Measurements from ENCODE around the gene HOXD12.
A peak's percentile ranks its signal among the peaks of the same experiment; 100 is the strongest.

Gene HOXD12

GRCh38 chr2:176097820-176098365, 1.7 kb upstream of the HOXD12 start:
- Histone ChIP-seq H3K4me1 (ENCODE audit: insufficient read depth, low read length) (peaks cover 15% of the 10 kb centered on the region; the same call in 1 of the 2 replicates), H3K9ac (ENCODE audit: low read depth, low read length) (no peak overlapping the region), H3K4me3 (ENCODE audit: low read length) (peak overlapping the region; percentile 11; the same call in 1 of the 2 replicates), H3K36me3 (ENCODE audit: insufficient read depth, low read depth, low read length) (no peaks in the 10 kb centered on the region), H3K27ac (ENCODE audit: low read length) (no peak overlapping the region), H3K27me3 (ENCODE audit: insufficient read depth, low read length) (peaks cover 100% of the 10 kb centered on the region), H3K9me3 (ENCODE audit: insufficient read depth, low read depth, low read length) (peaks cover 18% of the 10 kb centered on the region)

DNA sequence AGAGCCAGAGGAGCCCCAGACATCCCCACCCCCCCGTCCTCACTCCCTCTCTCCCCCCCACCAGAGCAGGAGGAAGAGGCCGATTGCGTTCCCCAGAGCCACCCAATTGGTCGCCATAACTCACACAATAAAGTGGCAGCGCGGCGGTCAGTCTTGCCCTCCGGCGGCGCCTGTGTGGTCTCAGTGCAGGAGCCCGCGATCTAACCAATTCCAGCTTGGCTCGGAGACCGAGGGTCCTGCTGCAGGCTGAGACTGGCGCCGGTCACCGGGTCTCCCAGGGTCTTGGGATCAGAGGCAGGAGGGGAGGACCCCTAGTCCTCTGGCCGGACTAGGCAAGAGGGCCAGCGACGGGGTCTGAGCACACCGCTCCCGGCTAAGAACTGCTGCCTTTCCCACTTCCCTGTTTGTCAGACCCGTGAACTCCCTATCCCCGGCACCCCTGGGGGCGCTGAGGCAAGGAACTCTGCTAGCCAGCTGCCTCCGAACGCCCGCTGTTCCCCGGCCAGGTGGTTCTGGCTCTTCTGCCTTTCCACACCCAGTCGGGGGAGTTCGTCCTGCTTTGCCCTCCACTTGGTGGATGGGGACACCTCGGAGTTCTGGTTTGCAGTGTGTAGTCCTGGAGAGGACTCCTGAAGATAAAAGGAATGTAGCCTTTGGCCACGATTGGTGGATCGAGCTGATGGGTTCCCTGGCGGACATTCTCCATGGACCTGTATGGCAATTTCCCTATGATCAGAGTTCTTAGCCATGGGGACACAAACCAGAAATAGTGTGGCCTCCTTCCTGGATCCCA, 1.0 kb upstream of the HOXD12 start:
- Histone ChIP-seq H3K36me3 (ENCODE audit: insufficient read depth, low read depth, low read length) (no peaks in the 10 kb centered on the region), H3K27ac (ENCODE audit: low read length) (no peak overlapping the region), H3K27me3 (ENCODE audit: insufficient read depth, low read length) (peaks cover 100% of the 10 kb centered on the region), H3K9me3 (ENCODE audit: insufficient read depth, low read depth, low read length) (peaks cover 15% of the 10 kb centered on the region), H3K4me1 (ENCODE audit: insufficient read depth, low read length) (peaks cover 14% of the 10 kb centered on the region; the same call in 1 of the 2 replicates), H3K4me3 (ENCODE audit: low read length) (peak overlapping the region; percentile 11; the same call in 1 of the 2 replicates), H3K9ac (ENCODE audit: low read depth, low read length) (no peak overlapping the region)

- Histone ChIP-seq H3K27me3 (ENCODE audit: insufficient read depth, low read length) (peaks cover 100% of the 10 kb centered on the region), H3K9me3 (ENCODE audit: insufficient read depth, low read depth, low read length) (peaks cover 12% of the 10 kb centered on the region; the same call in 1 of the 2 replicates), H3K27ac (ENCODE audit: low read length) (no peak overlapping the region), H3K36me3 (ENCODE audit: insufficient read depth, low read depth, low read length) (no peaks in the 10 kb centered on the region), H3K4me1 (ENCODE audit: insufficient read depth, low read length) (peaks cover 13% of the 10 kb centered on the region; the same call in 1 of the 2 replicates), H3K4me3 (ENCODE audit: low read length) (no peak overlapping the region), H3K9ac (ENCODE audit: low read depth, low read length) (no peak overlapping the region)
These were observed 352 bp upstream of the HOXD12 start for GRCh38 chr2:176099159-176099727.

GRCh38 chr2:176100547-176101140, 1.0 kb downstream of the HOXD12 start:
- Histone ChIP-seq H3K4me3 (ENCODE audit: low read length) (no peak overlapping the region), H3K9ac (ENCODE audit: low read depth, low read length) (no peak overlapping the region), H3K36me3 (ENCODE audit: insufficient read depth, low read depth, low read length) (no peaks in the 10 kb centered on the region), H3K27me3 (ENCODE audit: insufficient read depth, low read length) (peaks cover 100% of the 10 kb centered on the region), H3K9me3 (ENCODE audit: insufficient read depth, low read depth, low read length) (peaks cover 12% of the 10 kb centered on the region; the same call in 1 of the 2 replicates), H3K4me1 (ENCODE audit: insufficient read depth, low read length) (peaks cover 13% of the 10 kb centered on the region; the same call in 1 of the 2 replicates), H3K27ac (ENCODE audit: low read length) (no peak overlapping the region)

DNA sequence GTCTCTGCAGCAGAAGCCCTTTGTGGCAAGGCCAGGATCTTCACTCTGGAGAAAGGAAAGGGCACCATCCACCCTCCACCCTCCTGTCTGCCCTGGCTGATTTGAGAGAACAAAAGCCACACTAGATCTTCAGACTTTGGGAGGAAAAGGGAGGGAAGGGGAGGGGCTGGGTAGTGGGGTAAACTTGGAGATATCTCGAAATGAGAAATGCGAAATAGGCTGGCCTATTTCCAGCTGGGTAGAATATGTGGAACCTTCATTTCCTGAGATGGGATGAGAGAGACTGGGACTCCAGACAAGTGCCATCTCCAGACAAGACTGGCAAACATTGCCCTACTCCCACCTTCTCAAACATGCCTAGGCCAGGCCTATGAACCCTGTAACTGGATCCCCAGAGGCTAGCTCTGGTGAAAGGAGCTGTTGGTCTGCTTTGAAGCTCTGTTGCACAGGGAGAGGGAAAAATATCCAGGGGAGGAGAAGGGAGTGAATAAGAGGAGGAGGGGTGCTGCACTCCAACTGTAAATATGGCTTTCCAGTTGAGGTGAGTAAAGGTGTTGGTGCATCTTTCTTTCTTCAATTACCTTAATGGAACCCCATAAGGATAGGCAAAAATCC, 1.7 kb downstream of the HOXD12 start:
- Histone ChIP-seq H3K36me3 (ENCODE audit: insufficient read depth, low read depth, low read length) (no peaks in the 10 kb centered on the region), H3K9ac (ENCODE audit: low read depth, low read length) (no peak overlapping the region), H3K4me3 (ENCODE audit: low read length) (no peak overlapping the region), H3K9me3 (ENCODE audit: insufficient read depth, low read depth, low read length) (peaks cover 12% of the 10 kb centered on the region; the same call in 1 of the 2 replicates), H3K4me1 (ENCODE audit: insufficient read depth, low read length) (peaks cover 11% of the 10 kb centered on the region; the same call in 1 of the 2 replicates), H3K27me3 (ENCODE audit: insufficient read depth, low read length) (peaks cover 100% of the 10 kb centered on the region), H3K27ac (ENCODE audit: low read length) (no peak overlapping the region)

GRCh38 chr2:176101842-176102241, 2.2 kb downstream of the HOXD12 start:
- no peak overlapping the region for H3K27ac ChIP-seq (ENCODE audit: low read length)
- H3K36me3 ChIP-seq (ENCODE audit: insufficient read depth, low read depth, low read length) = no peaks in the 10 kb centered on the region
- peaks cover 12% of the 10 kb centered on the region; the same call in 1 of the 2 replicates for H3K9me3 ChIP-seq (ENCODE audit: insufficient read depth, low read depth, low read length)
- peaks cover 100% of the 10 kb centered on the region for H3K27me3 ChIP-seq (ENCODE audit: insufficient read depth, low read length)
- no peak overlapping the region for H3K9ac ChIP-seq (ENCODE audit: low read depth, low read length)
- peaks cover 6% of the 10 kb centered on the region; the same call in 1 of the 2 replicates for H3K4me1 ChIP-seq (ENCODE audit: insufficient read depth, low read length)
- H3K4me3 ChIP-seq (ENCODE audit: low read length) = no peak overlapping the region

GRCh38 chr2:176102309-176102866, 2.8 kb downstream of the HOXD12 start:
- no peak overlapping the region for H3K4me3 ChIP-seq (ENCODE audit: low read length)
- no peak overlapping the region for H3K27ac ChIP-seq (ENCODE audit: low read length)
- H3K27me3 ChIP-seq (ENCODE audit: insufficient read depth, low read length) = peaks cover 100% of the 10 kb centered on the region
- peaks cover 12% of the 10 kb centered on the region; the same call in 1 of the 2 replicates for H3K9me3 ChIP-seq (ENCODE audit: insufficient read depth, low read depth, low read length)
- H3K9ac ChIP-seq (ENCODE audit: low read depth, low read length) = no peak overlapping the region
- peaks cover 5% of the 10 kb centered on the region; the same call in 1 of the 2 replicates for H3K4me1 ChIP-seq (ENCODE audit: insufficient read depth, low read length)
- H3K36me3 ChIP-seq (ENCODE audit: insufficient read depth, low read depth, low read length) = no peaks in the 10 kb centered on the region

DNA sequence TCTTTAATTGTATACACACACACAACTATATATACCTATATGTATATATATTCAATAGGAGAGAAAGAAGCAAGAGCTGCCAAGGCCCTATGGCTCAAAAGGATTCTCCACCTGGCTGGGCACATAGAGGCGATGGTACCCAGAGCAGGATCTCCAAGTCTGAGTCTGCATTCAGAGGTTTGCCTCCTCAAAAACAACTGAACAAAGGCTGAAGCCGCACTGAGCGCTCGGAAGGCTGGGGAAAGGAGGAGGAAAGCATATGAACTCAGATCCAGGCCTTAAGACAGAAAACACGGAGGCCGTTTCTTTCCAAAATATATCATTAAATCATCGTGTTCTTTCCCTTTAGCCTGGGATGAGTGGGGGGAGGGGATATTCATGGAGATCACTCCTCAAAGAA, 3.6 kb downstream of the HOXD12 start:
- no peaks in the 10 kb centered on the region; the same call in 1 of the 2 replicates for H3K4me1 ChIP-seq (ENCODE audit: insufficient read depth, low read length)
- H3K27me3 ChIP-seq (ENCODE audit: insufficient read depth, low read length) = peaks cover 100% of the 10 kb centered on the region

DNA sequence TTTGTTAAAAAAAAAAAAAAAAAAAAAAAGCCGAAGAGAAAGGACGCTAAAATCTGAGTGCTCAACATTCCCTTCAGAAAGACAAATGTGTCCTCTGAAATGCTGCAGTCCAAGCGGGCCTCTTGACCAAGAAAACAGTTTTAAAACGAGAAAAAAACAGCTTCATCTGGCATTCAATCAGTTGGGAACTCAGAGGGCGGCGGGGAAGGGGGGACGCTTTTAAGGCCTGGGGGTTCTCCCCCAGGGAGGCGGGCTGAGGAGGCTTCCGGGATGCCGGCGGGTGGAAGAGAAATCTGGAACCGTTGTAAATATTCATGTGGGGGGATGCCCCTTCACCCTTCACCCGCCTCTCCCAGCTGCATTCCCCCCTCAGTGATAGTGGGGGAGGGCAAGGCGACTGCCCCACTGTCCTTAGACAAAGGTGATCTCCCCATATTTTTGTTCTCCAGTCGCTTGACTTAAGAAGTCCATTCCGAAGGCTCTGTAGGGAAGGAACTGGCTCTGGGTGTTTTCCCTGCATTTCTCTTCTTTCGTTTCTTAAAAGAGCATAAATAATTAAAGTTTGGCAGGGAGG, 4.2 kb downstream of the HOXD12 start:
- Histone ChIP-seq H3K4me1 (ENCODE audit: insufficient read depth, low read length) (no peaks in the 10 kb centered on the region), H3K27me3 (ENCODE audit: insufficient read depth, low read length) (peaks cover 100% of the 10 kb centered on the region), H3K9ac (ENCODE audit: low read depth, low read length) (no peak overlapping the region), H3K4me3 (ENCODE audit: low read length) (no peak overlapping the region), H3K36me3 (ENCODE audit: insufficient read depth, low read depth, low read length) (no peaks in the 10 kb centered on the region), H3K9me3 (ENCODE audit: insufficient read depth, low read depth, low read length) (peaks cover 10% of the 10 kb centered on the region; the same call in 1 of the 2 replicates), H3K27ac (ENCODE audit: low read length) (no peak overlapping the region)

More for the DNA sequence above, 3.6 kb downstream of the HOXD12 start:
- no peak overlapping the region for H3K27ac ChIP-seq (ENCODE audit: low read length)
- H3K9me3 ChIP-seq (ENCODE audit: insufficient read depth, low read depth, low read length) = peaks cover 12% of the 10 kb centered on the region; the same call in 1 of the 2 replicates
- no peak overlapping the region for H3K9ac ChIP-seq (ENCODE audit: low read depth, low read length)
- no peak overlapping the region for H3K4me3 ChIP-seq (ENCODE audit: low read length)
- no peaks in the 10 kb centered on the region for H3K36me3 ChIP-seq (ENCODE audit: insufficient read depth, low read depth, low read length)

DNA sequence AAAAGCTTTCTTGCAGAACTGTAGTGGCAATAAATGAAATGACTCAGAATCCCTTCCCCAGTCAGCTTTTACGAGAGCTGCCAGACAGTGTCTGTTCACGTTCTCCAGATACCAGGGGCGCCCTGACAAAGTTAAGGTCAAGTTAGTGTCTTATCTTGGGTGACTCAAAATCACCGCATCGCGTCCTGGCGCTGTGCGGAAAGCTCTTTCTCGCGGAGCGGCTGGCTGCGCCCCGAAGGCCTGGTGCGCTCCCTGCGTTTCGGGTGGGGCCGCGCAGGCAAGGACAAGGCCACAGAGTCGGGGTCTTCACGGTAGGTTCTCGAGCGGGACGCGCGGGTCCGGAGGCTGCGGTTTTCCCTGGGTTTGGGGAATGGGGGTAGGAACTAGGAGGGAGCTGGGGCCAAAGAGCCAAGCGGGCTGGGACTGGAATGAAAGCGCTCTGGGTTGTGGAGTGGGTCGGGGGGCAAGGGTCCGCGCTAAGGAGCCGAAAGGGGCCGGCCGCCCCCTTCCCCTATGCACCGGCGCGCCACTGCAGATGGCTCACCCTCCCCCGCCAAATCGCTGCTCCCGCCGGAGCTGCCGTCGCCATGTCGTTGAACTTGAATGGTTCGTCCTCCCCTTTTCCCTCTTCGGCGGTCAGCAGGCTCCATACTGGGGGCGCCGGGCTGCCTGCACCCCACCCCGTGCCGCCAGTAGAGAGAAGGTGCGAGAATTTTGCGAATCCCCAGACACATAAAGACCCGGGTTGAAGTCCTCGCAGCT, 4.9 kb downstream of the HOXD12 start:
- no peaks in the 10 kb centered on the region for H3K36me3 ChIP-seq (ENCODE audit: insufficient read depth, low read depth, low read length)
- peaks cover 6% of the 10 kb centered on the region; the same call in 1 of the 2 replicates for H3K9me3 ChIP-seq (ENCODE audit: insufficient read depth, low read depth, low read length)
- H3K27ac ChIP-seq (ENCODE audit: low read length) = no peak overlapping the region
- no peak overlapping the region; the same call in 1 of the 2 replicates for H3K4me3 ChIP-seq (ENCODE audit: low read length)
- H3K27me3 ChIP-seq (ENCODE audit: insufficient read depth, low read length) = peaks cover 100% of the 10 kb centered on the region
- no peak overlapping the region for H3K9ac ChIP-seq (ENCODE audit: low read depth, low read length)
- H3K4me1 ChIP-seq (ENCODE audit: insufficient read depth, low read length) = no peaks in the 10 kb centered on the region
